Mucosa of descending colon (tissue), 3 donors: Measurements from ENCODE around the gene ZFP36L1. TPM values are rescaled to one million over a fixed set of nuclear protein-coding genes. Genes with fewer than 3 reads are reported as not detected.
A peak's percentile ranks its signal among the peaks of the same experiment; 100 is the strongest.

Experiments used
- ATAC-seq: fragments of 200-7000 bp; cut with Tn5 transposase; one replicate; pipeline ENCODE4 v1.9.1; 2020; ENCODE audit warnings: mild to moderate bottlenecking, moderate library complexity
- DNase-seq, 3 donors: peaks; one replicate each; pipeline ENCODE4 v3.0.0-alpha.2; 2020
- H3K36me3 ChIP-seq: fragments of 200-600 bp; one replicate; pipeline ENCODE4 v1.8.0; 2021; ENCODE audit warnings: low read depth, mild to moderate bottlenecking
- H3K4me1 ChIP-seq: fragments of 200-600 bp; one replicate; pipeline ENCODE4 v1.8.0; 2021; ENCODE audit warnings: low read depth, mild to moderate bottlenecking
- H3K4me3 ChIP-seq: fragments of 200-600 bp; one replicate; pipeline ENCODE4 v1.8.0; 2021; ENCODE audit warnings: mild to moderate bottlenecking
- H3K9me3 ChIP-seq: fragments of 200-600 bp; one replicate; pipeline ENCODE4 v1.8.0; 2021; ENCODE audit warnings: mild to moderate bottlenecking
- intact Hi-C, 2 donors: fragments of 100-400 bp; cut with DNase I in 1 of 2; cut with micrococcal nuclease in 1 of 2; formaldehyde crosslinking; loops; one replicate each; pipeline versions ENCODE4 v1.11.0 to v1.11.1; 2022; cut with DNase I, micrococcal nuclease
- total RNA-seq, 3 donors: library from RNA; stranded (reverse); fragmentation: NEBNext Ultra II Directional in 2 of 3; extraction: Animal tissue kit (Norgen Biotek cat#: 25700) in 2 of 3; gene quantifications; one replicate each; pipeline versions ENCODE4 v1.2.1 to v1.2.4, GENCODE V29; 2021 to 2023
- TF ChIP-seq, protein P1 (sequence below): fragments of 200-600 bp; IDR thresholded peaks from one replicate; pipeline ENCODE4 v1.8.0; 2022; ENCODE audit warnings: antibody characterized with exemption, mild to moderate bottlenecking
- donor health status: DM: no; HTN: no; CAD: no; lungs with moderate emphysema.
- donor health status: DM: no; HTN: no; CAD: no.
- donor health status: DM: no; HTN: yes; CAD: no.

Gene ZFP36L1
- total RNA-seq, 3 donors from 2014 or later, result 79.8 to 472 (median 103) TPM

DNA sequence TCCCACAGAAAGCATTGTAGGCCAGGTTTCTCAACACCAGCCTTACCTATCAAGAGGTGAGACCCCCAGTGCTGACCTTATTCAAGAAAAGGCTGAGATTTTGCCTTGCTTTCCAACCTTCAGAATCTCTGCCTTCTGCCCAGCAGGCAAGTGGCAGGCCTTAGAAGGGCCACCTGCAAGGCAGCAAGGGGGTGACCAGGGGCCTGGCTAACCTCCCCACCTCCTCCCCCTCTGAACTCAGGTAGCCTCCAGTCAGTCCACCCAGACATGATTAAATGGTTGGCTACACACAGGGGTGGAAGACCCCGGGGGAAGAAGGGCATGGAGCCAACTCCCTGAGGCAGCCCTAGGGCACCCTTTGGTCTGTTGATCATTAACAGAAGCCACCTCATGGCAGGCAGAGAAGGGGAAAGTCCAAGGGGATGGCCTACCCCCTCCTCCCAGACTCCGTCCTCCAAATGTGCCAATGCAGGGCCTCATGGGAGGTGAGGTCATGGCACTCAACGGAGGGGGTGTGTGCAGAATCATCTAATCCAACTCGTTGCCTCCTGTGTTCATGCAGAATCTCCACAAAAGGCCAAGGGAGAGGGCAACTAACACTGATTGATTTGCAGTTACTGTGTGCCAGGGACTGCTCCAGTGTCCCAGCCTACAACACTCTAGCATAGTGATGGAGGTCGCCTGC, 8.5 kb downstream of the ZFP36L1 start:
- Histone ChIP-seq H3K4me3 (no peak overlapping the region), H3K36me3 (no peaks in the 10 kb centered on the region), H3K9me3 (no peaks in the 10 kb centered on the region), H3K4me1 (peaks cover 59% of the 10 kb centered on the region)
- peak; percentile 84 to 88 (median 84) for DNase-seq
- intact Hi-C loops, result loop anchor here in 1 of 2 donors (5.0 kb wide), 1 partner anchor 62 kb away; no protein-coding TSS in a partner anchor
- TF ChIP-seq, protein P1, sequence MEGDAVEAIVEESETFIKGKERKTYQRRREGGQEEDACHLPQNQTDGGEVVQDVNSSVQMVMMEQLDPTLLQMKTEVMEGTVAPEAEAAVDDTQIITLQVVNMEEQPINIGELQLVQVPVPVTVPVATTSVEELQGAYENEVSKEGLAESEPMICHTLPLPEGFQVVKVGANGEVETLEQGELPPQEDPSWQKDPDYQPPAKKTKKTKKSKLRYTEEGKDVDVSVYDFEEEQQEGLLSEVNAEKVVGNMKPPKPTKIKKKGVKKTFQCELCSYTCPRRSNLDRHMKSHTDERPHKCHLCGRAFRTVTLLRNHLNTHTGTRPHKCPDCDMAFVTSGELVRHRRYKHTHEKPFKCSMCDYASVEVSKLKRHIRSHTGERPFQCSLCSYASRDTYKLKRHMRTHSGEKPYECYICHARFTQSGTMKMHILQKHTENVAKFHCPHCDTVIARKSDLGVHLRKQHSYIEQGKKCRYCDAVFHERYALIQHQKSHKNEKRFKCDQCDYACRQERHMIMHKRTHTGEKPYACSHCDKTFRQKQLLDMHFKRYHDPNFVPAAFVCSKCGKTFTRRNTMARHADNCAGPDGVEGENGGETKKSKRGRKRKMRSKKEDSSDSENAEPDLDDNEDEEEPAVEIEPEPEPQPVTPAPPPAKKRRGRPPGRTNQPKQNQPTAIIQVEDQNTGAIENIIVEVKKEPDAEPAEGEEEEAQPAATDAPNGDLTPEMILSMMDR, result no peak
- ATAC-seq, result peak; percentile 71

DNA sequence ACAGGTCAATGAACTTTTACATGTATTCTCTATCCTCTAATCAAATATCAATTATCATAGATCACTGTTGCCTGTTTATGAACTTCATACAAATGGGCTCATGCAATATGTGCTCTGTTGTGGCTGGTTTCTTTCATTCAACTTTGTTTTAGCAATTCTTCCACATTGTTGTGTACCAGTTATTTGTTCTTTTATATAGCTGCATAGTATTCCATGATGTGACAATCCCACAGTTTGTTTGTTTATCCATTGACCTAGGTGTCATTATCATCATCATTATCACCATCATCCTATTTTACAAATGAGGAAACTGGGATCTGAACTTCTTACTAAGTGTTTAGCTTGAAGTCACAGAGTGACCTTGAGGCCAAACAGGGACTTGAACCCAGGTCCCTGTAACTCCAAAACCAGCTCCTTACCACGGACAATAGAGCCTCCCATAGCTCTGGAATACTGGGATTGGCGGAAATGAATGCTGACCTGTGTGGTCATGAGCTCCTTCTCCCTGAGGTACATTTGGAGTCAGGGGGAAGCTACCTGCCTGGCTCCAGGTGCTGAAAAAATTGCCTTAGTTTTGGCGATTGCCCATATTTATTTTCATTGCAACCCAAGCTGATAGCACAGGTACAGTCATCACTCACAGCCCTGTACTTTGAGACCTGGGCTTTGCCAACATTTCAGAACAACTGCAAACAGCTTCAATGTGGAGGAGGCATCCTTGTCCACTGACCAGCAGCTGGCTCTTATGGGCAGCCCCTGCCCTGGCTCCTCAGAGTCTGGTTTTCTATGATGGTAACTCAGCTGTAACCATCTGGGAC, 9.2 kb downstream of the ZFP36L1 start:
- no peak overlapping the region for H3K4me3 ChIP-seq
- intact Hi-C loops, result loop anchor here in 1 of 2 donors (5.0 kb wide), 1 partner anchor 61 kb away; no protein-coding TSS in a partner anchor
- TF ChIP-seq, protein P1, result no peak

DNA sequence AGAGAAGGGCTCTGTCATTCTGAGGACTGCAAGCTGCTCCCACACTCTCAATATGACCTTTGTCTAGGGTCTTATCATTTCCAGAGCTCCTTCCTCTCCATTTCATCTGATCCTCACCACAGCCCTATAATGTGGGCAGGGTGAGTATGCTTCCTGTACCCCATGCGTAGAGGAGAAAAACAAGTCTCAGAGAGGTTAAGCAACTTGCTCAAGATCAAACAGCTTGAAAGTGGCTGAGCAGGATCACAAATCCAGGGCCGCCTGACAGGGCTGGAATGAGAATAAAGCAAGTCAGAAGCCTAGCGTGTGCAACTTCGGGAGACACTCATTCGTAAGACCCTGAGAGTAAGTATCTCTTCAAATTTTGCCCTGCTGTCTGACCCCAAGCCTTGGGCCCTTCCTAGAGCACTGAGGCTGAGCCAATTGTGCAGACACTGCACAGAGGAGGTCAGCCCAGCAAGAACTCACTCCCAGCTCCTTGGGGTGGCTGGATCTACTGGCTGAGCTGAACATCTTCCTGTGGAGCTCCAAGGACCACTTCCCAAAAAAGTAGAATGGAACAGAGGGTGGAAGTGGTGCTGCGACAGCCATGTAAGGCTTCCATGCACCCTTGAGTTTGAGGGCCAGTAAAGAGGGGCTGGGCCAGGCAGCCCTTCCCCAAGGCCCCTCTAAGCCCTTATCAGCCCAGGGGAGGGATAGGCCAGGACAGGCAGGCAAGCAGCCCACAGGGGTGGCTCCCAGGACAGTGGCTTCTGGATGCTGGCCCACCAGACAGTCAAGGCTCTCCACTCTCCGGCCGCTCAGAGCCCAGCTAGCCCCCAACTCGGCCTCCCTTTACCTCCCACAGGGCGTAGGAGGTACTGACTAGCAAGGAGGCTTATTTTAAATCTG, 10.5 kb downstream of the ZFP36L1 start:
- H3K4me3 ChIP-seq, result no peak overlapping the region
- no peaks in the 10 kb centered on the region for H3K36me3 ChIP-seq
- intact Hi-C loops, result loop anchor here in 1 of 2 donors (5.0 kb wide), 1 partner anchor 60 kb away; no protein-coding TSS in a partner anchor
- no peaks in the 10 kb centered on the region for H3K9me3 ChIP-seq
- TF ChIP-seq, protein P1, result no peak
- ATAC-seq, result no peak
- DNase-seq, result no peak
- peaks cover 68% of the 10 kb centered on the region for H3K4me1 ChIP-seq

More for the DNA sequence above, 9.2 kb downstream of the ZFP36L1 start:
- peak; percentile 60 for ATAC-seq
- Histone ChIP-seq H3K4me1 (peaks cover 62% of the 10 kb centered on the region), H3K36me3 (no peaks in the 10 kb centered on the region), H3K9me3 (no peaks in the 10 kb centered on the region)
- peak in 2 of 3 donors; percentile 52 to 72 for DNase-seq

DNA sequence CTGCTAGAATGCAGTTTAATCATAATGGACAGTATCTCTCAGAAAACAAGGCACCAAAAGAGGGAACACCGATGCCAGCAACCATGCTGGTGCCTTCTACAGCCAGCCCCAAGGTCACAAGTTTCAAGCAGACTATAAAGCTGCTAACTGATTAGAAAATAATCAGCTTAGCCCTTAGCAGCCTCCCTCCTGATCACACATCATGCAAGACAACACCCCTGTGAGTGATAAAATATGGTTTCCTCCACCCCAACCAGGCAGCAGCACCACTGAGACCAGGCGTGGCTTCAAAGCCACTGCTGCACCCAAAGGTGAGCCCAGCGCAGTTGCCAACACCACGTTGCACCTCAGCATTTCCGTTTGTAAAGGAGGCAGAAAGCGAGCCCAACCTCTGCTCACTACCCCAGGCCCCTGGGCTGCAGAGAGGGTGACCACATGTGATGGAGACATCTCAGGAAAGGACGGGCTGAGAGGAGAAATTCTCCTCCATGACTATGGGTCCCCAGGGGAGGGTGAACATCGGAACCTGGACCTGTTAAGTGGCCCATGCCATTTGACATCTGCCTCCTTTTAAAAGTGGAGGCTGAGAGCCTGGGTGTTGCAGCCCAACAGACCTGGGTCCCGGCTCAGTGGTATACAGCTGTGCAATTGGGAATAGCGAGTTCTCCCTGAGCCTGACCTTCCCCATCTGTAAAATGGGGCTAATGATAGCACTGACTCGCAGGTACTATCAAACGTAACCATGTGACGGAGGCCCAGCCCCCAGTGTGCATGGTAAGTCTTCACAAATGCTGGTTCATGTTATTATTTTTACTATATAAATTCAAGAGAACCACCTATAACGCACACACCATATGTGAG, 11.5 kb downstream of the ZFP36L1 start:
- H3K4me3 ChIP-seq, result no peak overlapping the region
- ATAC-seq, result peak; percentile 62
- TF ChIP-seq, protein P1, result no peak
- no peaks in the 10 kb centered on the region for H3K9me3 ChIP-seq
- DNase-seq, result peak; percentile 65 to 86 (median 77)
- intact Hi-C loops, result loop anchor here in 1 of 2 donors (5.0 kb wide), 1 partner anchor 59 kb away; no protein-coding TSS in a partner anchor
- no peaks in the 10 kb centered on the region for H3K36me3 ChIP-seq
- H3K4me1 ChIP-seq, result peaks cover 68% of the 10 kb centered on the region
